Neuronal stem cell (in vitro differentiated cells): ENCODE results near the gene HOXA13.

ENCODE experiments used
- DNase-seq: peaks from one replicate; pipeline ENCODE4 v3.0.0-alpha.2; 2013; ENCODE audit warnings: low spot score
- H2AFZ ChIP-seq: one replicate; pipeline ENCODE4 v1.6.1; 2013; ENCODE audit warnings: mild to moderate bottlenecking, low read length, inconsistent platforms
- H2AK5ac ChIP-seq: 2 replicates; pipeline ENCODE4 v1.6.1; 2013; ENCODE audit warnings: low read depth, mild to moderate bottlenecking, inconsistent platforms, low read length, moderate library complexity, mixed read lengths
- H2BK120ac ChIP-seq: 2 replicates; pipeline ENCODE4 v1.6.1; 2013; ENCODE audit warnings: low read depth, mild to moderate bottlenecking, inconsistent platforms, low read length, moderate library complexity, mixed read lengths
- H2BK12ac ChIP-seq: one replicate; pipeline ENCODE4 v1.6.1; 2013; ENCODE audit warnings: low read length, inconsistent platforms
- H2BK15ac ChIP-seq: 2 replicates; pipeline ENCODE4 v1.6.1; 2013; ENCODE audit warnings: mild to moderate bottlenecking, low read length, inconsistent platforms, mixed read lengths
- H2BK5ac ChIP-seq: one replicate; pipeline ENCODE4 v1.6.1; 2013; ENCODE audit warnings: inconsistent platforms, mild to moderate bottlenecking, low read length, moderate library complexity
- H3K14ac ChIP-seq: one replicate; pipeline ENCODE4 v1.6.1; 2013; ENCODE audit warnings: low read length, inconsistent platforms
- H3K18ac ChIP-seq: 2 replicates; pipeline ENCODE4 v1.6.1; 2013; ENCODE audit warnings: low read length, inconsistent platforms
- H3K23ac ChIP-seq: 2 replicates; pipeline ENCODE4 v1.6.1; 2013; ENCODE audit warnings: low read depth, mild to moderate bottlenecking, mixed read lengths, low read length, inconsistent platforms; ENCODE audit not compliant: poor library complexity
- H3K27ac ChIP-seq: replicated peaks from 3 replicates; pipeline ENCODE4 v1.5.1; 2013; ENCODE audit warnings: low read length, inconsistent platforms
- H3K27me3 ChIP-seq, 3 experiments: 2 replicates each; pipeline ENCODE4 v1.6.1; 2013; ENCODE audit warnings: low read length in 3 of 3, mild to moderate bottlenecking in 2 of 3, inconsistent platforms in 1 of 3, low read depth in 1 of 3, mixed read lengths in 1 of 3, moderate library complexity in 1 of 3; ENCODE audit not compliant: control insufficient read depth in 3 of 3, insufficient read depth in 3 of 3
- H3K36me3 ChIP-seq, 2 donors: replicated peaks in 1 of 2; 2 replicates each; pipeline ENCODE4 v1.6.1; 2013; ENCODE audit warnings: low read length in 2 of 2; ENCODE audit not compliant: control insufficient read depth in 2 of 2, insufficient read depth in 2 of 2
- H3K4ac ChIP-seq: 2 replicates; pipeline ENCODE4 v1.6.1; 2013; ENCODE audit warnings: inconsistent platforms, mild to moderate bottlenecking, low read length, moderate library complexity
- H3K4me1 ChIP-seq, 2 donors: 1 replicate in 1 of 2; 2 replicates in 1 of 2; pipeline ENCODE4 v1.6.1; 2013; ENCODE audit warnings: low read length in 2 of 2, low read depth in 1 of 2; ENCODE audit not compliant: control insufficient read depth in 2 of 2, insufficient read depth in 1 of 2
- H3K4me2 ChIP-seq: one replicate; pipeline ENCODE4 v1.6.1; 2013; ENCODE audit warnings: mild to moderate bottlenecking, low read length, inconsistent platforms; ENCODE audit not compliant: insufficient read depth, poor library complexity, severe bottlenecking
- H3K4me3 ChIP-seq, 2 donors: 2 replicates each; pipeline ENCODE4 v1.5.1; 2013; ENCODE audit warnings: low read length in 2 of 2, mild to moderate bottlenecking in 2 of 2, inconsistent platforms in 1 of 2, moderate library complexity in 1 of 2
- H3K79me1 ChIP-seq: one replicate; pipeline ENCODE4 v1.6.1; 2013; ENCODE audit warnings: low read depth, mild to moderate bottlenecking, inconsistent platforms, low read length, moderate library complexity
- H3K9ac ChIP-seq: one replicate; pipeline ENCODE4 v1.6.1; 2013; ENCODE audit warnings: mild to moderate bottlenecking, low read depth, low read length, inconsistent platforms; ENCODE audit not compliant: poor library complexity
- H3K9me3 ChIP-seq, 2 donors: replicated peaks in 1 of 2; 2 replicates each; pipeline versions ENCODE3 to v1.6.1; 2013; ENCODE audit warnings: low read length in 2 of 2, mild to moderate bottlenecking in 2 of 2, inconsistent platforms in 1 of 2, low read depth in 1 of 2, mixed read lengths in 1 of 2, moderate library complexity in 1 of 2; ENCODE audit not compliant: control insufficient read depth in 2 of 2, insufficient read depth in 1 of 2
- H4K8ac ChIP-seq: one replicate; pipeline ENCODE4 v1.6.1; 2013; ENCODE audit warnings: low read depth, mild to moderate bottlenecking, inconsistent platforms, low read length, moderate library complexity
- H4K91ac ChIP-seq: one replicate; pipeline ENCODE4 v1.6.1; 2013; ENCODE audit warnings: low read length, low read depth, mild to moderate bottlenecking, inconsistent platforms; ENCODE audit not compliant: poor library complexity
- WGBS, 2 donors: extraction: QIAGEN DNeasy Blood & Tissue Kit; methylation state at CpG; one replicate each; pipeline ENCODE4 v1.1.7; 2013; ENCODE audit warnings: missing lambda C conversion rate in 2 of 2, mixed read lengths in 1 of 2; ENCODE audit not compliant: insufficient read length in 2 of 2, insufficient replicate concordance in 1 of 2; ENCODE audit errors: extremely low coverage in 2 of 2; 5-methylcytosine and 5-hydroxymethylcytosine counted together

Gene HOXA13

GRCh38 chr7:27165089-27165995, 34.5 kb downstream of the HOXA13 start, which contains the start of gene HOXA9:
Gene HOXA9 (minus strand): TSS chr7:27165537. CDS start chr7:27165457, 80 bp downstream.
- Histone ChIP-seq H3K4me3 (peak within 1 kb of the TSS in 1 of 2 donors; percentile 33), H2AFZ (peak within 1 kb of the TSS; percentile 73), H3K36me3 (no peaks in the 10 kb centered on the region), H3K4me1 (no peaks in the 10 kb centered on the region), H3K23ac (peak within 1 kb of the TSS; percentile 89), H3K79me1 (peaks cover 2% of the 10 kb centered on the region), H3K27me3 (peaks cover 76 to 97% (median 94%) of the 10 kb centered on the region in 3 experiments), H3K14ac (no peak within 1 kb of the TSS), H2BK5ac (no peak within 1 kb of the TSS), H3K4ac (no peak within 1 kb of the TSS), H3K4me2 (peak within 1 kb of the TSS; percentile 32), H3K27ac (no peak within 1 kb of the TSS), H2AK5ac (no peak within 1 kb of the TSS), H3K18ac (no peak within 1 kb of the TSS), H4K8ac (no peak within 1 kb of the TSS), H2BK12ac (no peak within 1 kb of the TSS), H4K91ac (no peak within 1 kb of the TSS), H2BK15ac (no peak within 1 kb of the TSS), H3K9ac (no peak within 1 kb of the TSS), H2BK120ac (peak within 1 kb of the TSS; percentile 61), H3K9me3 (peaks cover 0 to 27% of the 10 kb centered on the region in 2 donors)
- no peak for DNase-seq
- WGBS, 2 donors, result no CpG with 5 or more reads among the region's 82 CpGs

GRCh38 chr7:27164367-27165088, 35.4 kb downstream of the HOXA13 start:
- peaks cover 73 to 97% (median 94%) of the 10 kb centered on the region in 3 experiments for H3K27me3 ChIP-seq
- peak overlapping the region; percentile 73 for H2AFZ ChIP-seq
- H3K4me1 ChIP-seq, result no peaks in the 10 kb centered on the region
- no peak overlapping the region for H2AK5ac ChIP-seq
- no peak overlapping the region for H2BK120ac ChIP-seq
- no CpG with 5 or more reads among the region's 47 CpGs for WGBS, 2 donors
- H3K79me1 ChIP-seq, result peaks cover 2% of the 10 kb centered on the region
- no peak for DNase-seq
- H2BK12ac ChIP-seq, result no peak overlapping the region
- H3K9ac ChIP-seq, result no peak overlapping the region
- H3K23ac ChIP-seq, result peak overlapping the region; percentile 89
- H3K4me2 ChIP-seq, result peak overlapping the region; percentile 32
- no peak overlapping the region for H3K27ac ChIP-seq
- no peak overlapping the region for H4K8ac ChIP-seq
- no peak overlapping the region for H3K14ac ChIP-seq
- no peak overlapping the region for H4K91ac ChIP-seq
- H3K4me3 ChIP-seq, result no peak overlapping the region
- H3K4ac ChIP-seq, result no peak overlapping the region
- no peaks in the 10 kb centered on the region for H3K36me3 ChIP-seq
- H3K18ac ChIP-seq, result no peak overlapping the region
- H2BK15ac ChIP-seq, result no peak overlapping the region
- H3K9me3 ChIP-seq, result peaks cover 6 to 30% of the 10 kb centered on the region in 2 donors
- H2BK5ac ChIP-seq, result no peak overlapping the region

GRCh38 chr7:27164045-27164366, 35.9 kb downstream of the HOXA13 start:
- whole genome bisulfite sequencing, 2 donors, result no CpG with 5 or more reads among the region's 12 CpGs
- no peak overlapping the region for H3K4me3 ChIP-seq
- H3K27ac ChIP-seq, result no peak overlapping the region

More at GRCh38 chr7:27164045-27164366, 35.9 kb downstream of the HOXA13 start:
- no peak overlapping the region for H3K14ac ChIP-seq
- H3K27me3 ChIP-seq, result peaks cover 73 to 97% (median 95%) of the 10 kb centered on the region in 3 experiments
- no peak for DNase-seq
- H2AK5ac ChIP-seq, result no peak overlapping the region
- H2BK15ac ChIP-seq, result no peak overlapping the region
- H3K9me3 ChIP-seq, result peaks cover 12 to 30% of the 10 kb centered on the region in 2 donors
- no peak overlapping the region for H3K9ac ChIP-seq
- no peak overlapping the region for H4K8ac ChIP-seq
- peaks cover 2% of the 10 kb centered on the region for H3K79me1 ChIP-seq
- no peak overlapping the region for H3K18ac ChIP-seq
- H2BK12ac ChIP-seq, result no peak overlapping the region
- no peak overlapping the region for H3K23ac ChIP-seq
- no peaks in the 10 kb centered on the region for H3K4me1 ChIP-seq
- H2BK120ac ChIP-seq, result no peak overlapping the region
- no peaks in the 10 kb centered on the region for H3K36me3 ChIP-seq
- no peak overlapping the region for H4K91ac ChIP-seq
- no peak overlapping the region for H2BK5ac ChIP-seq
- peak overlapping the region; percentile 73 for H2AFZ ChIP-seq
- no peak overlapping the region for H3K4ac ChIP-seq
- H3K4me2 ChIP-seq, result no peak overlapping the region
